ENCODE results near the gene ALG3.

The ALG3 gene

GRCh38 chr3:184192889-184193288 lies 55.9 kb downstream of the ALG3 start:
- DNase-seq, result no peak

Measured in C1 segment of cervical spinal cord (tissue), 14 donors.